Activated CD8-positive, alpha-beta memory T cell treated with anti-CD3 and anti-CD28 coated beads, Interleukin-2, amount 50 U/mL, for 1 hour (primary cell): ENCODE measurements around the gene RPP14.
"Not testable (repeated sequence)": the region's sequence is repeated elsewhere in the genome, so short reads cannot be mapped to it uniquely, and the experiment has no call there.

ENCODE experiments used
- DNase-seq: peaks from one replicate; pipeline ENCODE4 v3.0.0-alpha.2; 2020; ENCODE audit errors: extremely low read depth

RPP14 gene

GRCh38 chr3:58305882-58306711, at the start of gene RPP14, which contains the start of gene HTD2:
Gene RPP14, plus strand, starts transcription at chr3:58306245. Its CDS starts 4,085 bp downstream, at chr3:58310330.
Gene HTD2, plus strand, starts transcription at chr3:58306520. Its CDS starts 11,094 bp downstream, at chr3:58317614.
- peak; percentile 95 for DNase-seq

- DNase-seq: no peak
Observed at GRCh38 chr3:58256511-58256910, 49.5 kb upstream of the RPP14 start.

- no peak for DNase-seq
Observed at GRCh38 chr3:58258392-58259055, 47.5 kb upstream of the RPP14 start.

GRCh38 chr3:58260261-58260731, 45.7 kb upstream of the RPP14 start:
- no peak for DNase-seq

- DNase-seq: no peak
Observed at GRCh38 chr3:58260733-58261132, 45.3 kb upstream of the RPP14 start.

- no peak for DNase-seq
Observed at GRCh38 chr3:58261954-58262666, 43.9 kb upstream of the RPP14 start.

- no peak for DNase-seq
Observed at GRCh38 chr3:58266577-58266976, 39.5 kb upstream of the RPP14 start.

- DNase-seq: not testable (repeated sequence)
Observed at GRCh38 chr3:58267543-58267942, 38.5 kb upstream of the RPP14 start.

- no peak for DNase-seq
Observed at GRCh38 chr3:58269356-58269755, 36.7 kb upstream of the RPP14 start.

- no peak for DNase-seq
Observed at GRCh38 chr3:58270485-58270884, 35.6 kb upstream of the RPP14 start.

GRCh38 chr3:58271901-58272501, 34.0 kb upstream of the RPP14 start:
- DNase-seq: no peak

- no peak for DNase-seq
Observed at GRCh38 chr3:58272891-58273290, 33.2 kb upstream of the RPP14 start.

GRCh38 chr3:58273362-58273761, 32.7 kb upstream of the RPP14 start:
- DNase-seq: not testable (repeated sequence)

GRCh38 chr3:58274027-58274614, 31.9 kb upstream of the RPP14 start:
- no peak for DNase-seq

- no peak for DNase-seq
Observed at GRCh38 chr3:58281069-58281468, 25.0 kb upstream of the RPP14 start.

- DNase-seq: no peak
Observed at GRCh38 chr3:58285334-58285733, 20.7 kb upstream of the RPP14 start.

GRCh38 chr3:58287354-58287753, 18.7 kb upstream of the RPP14 start:
- DNase-seq: no peak

GRCh38 chr3:58288011-58288728, 17.9 kb upstream of the RPP14 start:
- no peak for DNase-seq

- not testable (repeated sequence) for DNase-seq
Observed at GRCh38 chr3:58288964-58289613, 17.0 kb upstream of the RPP14 start.

- DNase-seq: not testable (repeated sequence)
Observed at GRCh38 chr3:58290446-58290845, 15.6 kb upstream of the RPP14 start.
